CD14-positive monocyte (primary cell): ENCODE results near the gene OAF. TPM values are rescaled to one million over a fixed set of nuclear protein-coding genes. Genes with fewer than 3 reads are reported as not detected.
"Not testable (repeated sequence)": the region's sequence is repeated elsewhere in the genome, so short reads cannot be mapped to it uniquely, and the experiment has no call there.

ENCODE experiments used
- DNase-seq, 3 donors: peaks; one replicate each; pipeline ENCODE4 v3.0.0-alpha.2; 2011 to 2022
- H2AFZ ChIP-seq: 2 replicates; pipeline ENCODE4 v1.6.0; 2012; ENCODE audit warnings: mild to moderate bottlenecking, low read depth, low read length, inconsistent platforms; ENCODE audit not compliant: insufficient read depth, poor library complexity, severe bottlenecking
- H3K27ac ChIP-seq, 2 donors: 1 replicate in 1 of 2; 2 replicates in 1 of 2; pipeline ENCODE4 v1.5.1; 2012 to 2013; ENCODE audit warnings: low read length in 2 of 2, control low read depth in 1 of 2, inconsistent platforms in 1 of 2, low read depth in 1 of 2, mild to moderate bottlenecking in 1 of 2
- H3K27me3 ChIP-seq, 2 donors: one replicate each; pipeline versions ENCODE4 v1.6.0 to v1.6.1; 2011 to 2013; ENCODE audit warnings: low read length in 2 of 2; ENCODE audit not compliant: control insufficient read depth in 2 of 2, insufficient read depth in 2 of 2
- H3K36me3 ChIP-seq, 2 donors: replicated peaks in 1 of 2; 1 replicate in 1 of 2; 2 replicates in 1 of 2; pipeline versions ENCODE4 v1.5.1 to v1.6.1; 2012 to 2013; ENCODE audit warnings: low read length in 2 of 2, control low read depth in 1 of 2, inconsistent platforms in 1 of 2, mild to moderate bottlenecking in 1 of 2; ENCODE audit not compliant: insufficient read depth in 2 of 2, control insufficient read depth in 1 of 2
- H3K4me1 ChIP-seq, 2 donors: 1 replicate in 1 of 2; 2 replicates in 1 of 2; pipeline versions ENCODE4 v1.5.1 to v1.6.1; 2012 to 2013; ENCODE audit warnings: low read length in 2 of 2, control low read depth in 1 of 2, inconsistent platforms in 1 of 2, mild to moderate bottlenecking in 1 of 2, moderate library complexity in 1 of 2; ENCODE audit not compliant: insufficient read depth in 2 of 2, control insufficient read depth in 1 of 2
- H3K4me2 ChIP-seq: replicated peaks from 2 replicates; pipeline ENCODE3; 2012; ENCODE audit warnings: low read length, moderate library complexity, mild to moderate bottlenecking; ENCODE audit not compliant: poor library complexity, severe bottlenecking; ENCODE audit errors: extremely low read depth
- H3K4me3 ChIP-seq, 3 experiments: fragments of 200-600 bp in 1 of 3; sonication (generic) in 1 of 3; replicated peaks in 1 of 3; 1 replicate in 2 of 3; 2 replicates in 1 of 3; pipeline ENCODE4 v1.5.1; 2011 to 2013; ENCODE audit warnings: low read length in 3 of 3, mild to moderate bottlenecking in 3 of 3, control low read depth in 2 of 3, low read depth in 2 of 3, inconsistent platforms in 1 of 3, moderate library complexity in 1 of 3
- H3K79me2 ChIP-seq: 2 replicates; pipeline ENCODE4 v1.6.0; 2012; ENCODE audit warnings: mild to moderate bottlenecking, control low read depth, inconsistent platforms, low read length, moderate library complexity; ENCODE audit not compliant: insufficient read depth
- H3K9ac ChIP-seq: 2 replicates; pipeline ENCODE4 v1.6.0; 2017; ENCODE audit warnings: low read length, mild to moderate bottlenecking; ENCODE audit not compliant: insufficient read depth, poor library complexity, severe bottlenecking
- H3K9me3 ChIP-seq, 2 donors: replicated peaks in 1 of 2; 1 replicate in 1 of 2; 2 replicates in 1 of 2; pipeline versions ENCODE4 v1.5.1 to v1.6.1; 2012 to 2013; ENCODE audit warnings: low read length in 2 of 2, control low read depth in 1 of 2; ENCODE audit not compliant: control insufficient read depth in 1 of 2, insufficient read depth in 1 of 2
- H4K20me1 ChIP-seq: 2 replicates; pipeline ENCODE4 v1.6.0; 2012; ENCODE audit warnings: mild to moderate bottlenecking, low read length, control low read depth, moderate library complexity; ENCODE audit not compliant: insufficient read depth
- H3K27ac Mint-ChIP-seq, 7 donors: one replicate each; pipeline ENCODE4 v1.8.0; 2020; ENCODE audit warnings: mild to moderate bottlenecking in 7 of 7, mixed read lengths in 7 of 7, moderate library complexity in 6 of 7, inconsistent platforms in 2 of 7
- H3K27me3 Mint-ChIP-seq, 3 donors: one replicate each; pipeline ENCODE4 v1.8.0; 2021 to 2022; ENCODE audit warnings: low read depth in 3 of 3, mild to moderate bottlenecking in 3 of 3, mixed read lengths in 3 of 3, moderate library complexity in 3 of 3, inconsistent platforms in 1 of 3
- H3K36me3 Mint-ChIP-seq, 2 donors: one replicate each; pipeline ENCODE4 v1.8.0; 2020; ENCODE audit warnings: mixed read lengths in 2 of 2, inconsistent platforms in 1 of 2, mild to moderate bottlenecking in 1 of 2
- H3K4me1 Mint-ChIP-seq: one replicate; pipeline ENCODE4 v1.8.0; 2020; ENCODE audit warnings: mild to moderate bottlenecking, mixed read lengths
- H3K4me3 Mint-ChIP-seq, 2 donors: one replicate each; pipeline ENCODE4 v1.8.0; 2020; ENCODE audit warnings: mild to moderate bottlenecking in 2 of 2, mixed read lengths in 2 of 2, moderate library complexity in 1 of 2
- H3K9me3 Mint-ChIP-seq, 7 donors: one replicate each; pipeline ENCODE4 v1.8.0; 2020 to 2022; ENCODE audit warnings: mixed read lengths in 7 of 7, mild to moderate bottlenecking in 6 of 7, moderate library complexity in 6 of 7, inconsistent platforms in 2 of 7
- CTCF ChIP-seq: fragments of 200-600 bp; IDR thresholded peaks from one replicate; pipeline ENCODE4 v1.8.0; 2022; ENCODE audit warnings: antibody characterized with exemption, mild to moderate bottlenecking
- WGBS: methylation state at CpG from one replicate; pipeline ENCODE4 v1.1.5; 2013; ENCODE audit warnings: missing lambda C conversion rate; ENCODE audit not compliant: insufficient coverage; 5-methylcytosine and 5-hydroxymethylcytosine counted together
- intact Hi-C, 2 donors: fragments of 100-400 bp; cut with micrococcal nuclease; formaldehyde crosslinking; loops; one replicate each; pipeline versions ENCODE4 v1.15.0 to v1.15.1; 2023
- polyA plus RNA-seq, 3 donors: library from polyadenylated mRNA; depleted of rRNA in 1 of 3; unstranded in 2 of 3; stranded (reverse) in 1 of 3; fragments of 300-500 nt in 2 of 3; fragments of >200 nt in 1 of 3; fragmentation: Illumina TruSeq in 2 of 3; gene quantifications; 1 replicate in 2 of 3; 2 replicates in 1 of 3; pipeline ENCODE4 v1.2.3, GENCODE V29; 2012 to 2021

OAF gene
- polyA plus RNA-seq, 3 donors = 31.5 to 57.2 (median 49.2) TPM

DNA sequence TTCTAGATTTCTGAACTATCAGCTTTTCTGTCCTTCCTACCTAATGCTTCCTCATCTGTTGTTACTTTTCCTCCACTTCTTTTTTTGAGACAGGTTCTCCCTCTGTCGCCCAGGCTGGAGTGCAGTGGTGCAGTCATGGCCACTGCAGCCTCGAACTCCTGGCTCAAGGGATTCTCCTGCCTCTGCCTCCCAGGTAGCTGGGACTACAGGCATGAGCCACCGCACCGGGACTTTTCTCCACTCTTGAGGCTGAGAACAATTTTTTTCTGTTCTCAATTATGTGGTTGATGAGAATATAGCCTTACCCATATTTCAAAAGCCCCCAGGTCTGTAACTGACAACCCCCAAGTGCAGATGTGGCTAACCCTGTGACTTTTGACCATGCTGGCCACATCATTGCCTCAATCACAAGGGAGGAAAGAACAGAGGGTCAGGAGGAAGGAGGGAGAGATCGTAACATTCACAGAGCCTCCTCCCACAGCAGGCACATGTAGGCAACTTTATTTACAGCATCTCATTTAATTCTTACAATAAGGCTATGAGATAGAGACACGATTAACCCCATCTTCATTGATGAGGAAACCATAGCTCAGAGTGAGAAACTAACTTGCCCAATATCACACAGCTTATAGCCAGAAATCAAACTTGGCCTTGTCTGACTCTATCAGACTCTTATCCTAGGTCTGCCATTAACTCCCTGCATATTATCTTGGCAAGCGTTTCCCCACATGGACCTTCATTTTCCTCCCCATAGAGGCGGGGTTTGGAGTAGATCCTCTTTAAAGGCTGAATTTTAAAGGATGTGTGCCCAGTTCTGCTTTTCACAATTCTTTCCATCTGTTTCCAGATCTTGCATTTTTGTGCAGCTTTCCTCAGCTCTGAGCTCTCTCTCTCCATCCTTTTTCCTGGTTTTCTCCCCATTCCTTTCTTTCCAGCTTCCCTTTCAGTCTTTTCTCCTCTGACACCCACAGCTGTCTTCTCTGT lies 38.7 kb downstream of the OAF start:
- intact Hi-C loops = no loop called here
- no peak for TF ChIP-seq CTCF
- Histone ChIP-seq H3K4me2 (no peak overlapping the region), H3K36me3 (no peaks in the 10 kb centered on the region), H2AFZ (no peak overlapping the region), H3K4me1 (no peaks in the 10 kb centered on the region), H4K20me1 (no peaks in the 10 kb centered on the region), H3K9ac (no peak overlapping the region), H3K27ac (no peak overlapping the region), H3K79me2 (no peaks in the 10 kb centered on the region), H3K4me3 (no peak overlapping the region), H3K9me3 (no peaks in the 10 kb centered on the region), H3K27me3 (peaks cover 8 to 51% of the 10 kb centered on the region in 2 donors)
- DNase-seq = no peak
- H3K36me3 Mint-ChIP-seq = no peaks in the 10 kb centered on the region
- H3K27ac Mint-ChIP-seq = no peak overlapping the region
- WGBS = 66% methylated on average over 3 of the region's 8 CpGs
- no peaks in the 10 kb centered on the region for H3K4me1 Mint-ChIP-seq
- H3K27me3 Mint-ChIP-seq = peaks cover 34 to 67% (median 55%) of the 10 kb centered on the region in 3 donors
- H3K9me3 Mint-ChIP-seq = peaks cover 0 to 5% (median 0%) of the 10 kb centered on the region in 7 donors
- peak overlapping the region in 1 of 2 donors; percentile 8 for H3K4me3 Mint-ChIP-seq

DNA sequence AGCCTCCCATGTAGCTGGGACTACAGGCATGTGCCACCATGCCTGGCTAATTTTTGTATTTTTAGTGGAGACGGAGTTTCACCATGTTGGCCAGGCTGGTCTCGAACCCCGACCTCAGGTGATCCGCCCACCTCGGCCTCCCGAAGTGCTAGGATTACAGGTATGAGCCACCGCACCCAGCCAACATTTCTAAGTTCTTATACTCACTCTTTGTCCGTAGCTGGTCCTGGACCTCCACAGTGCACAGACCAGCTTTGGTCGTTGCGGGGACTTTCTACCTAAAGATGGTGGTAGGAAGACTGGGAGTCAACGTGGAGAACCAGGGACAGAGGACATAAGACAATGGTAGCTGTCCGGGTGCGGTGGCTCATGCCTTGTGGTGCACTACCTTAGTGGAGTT lies 42.5 kb downstream of the OAF start:
- H3K4me3 Mint-ChIP-seq, H3K27ac ChIP-seq, H3K9me3 Mint-ChIP-seq, H3K4me2 ChIP-seq, H3K4me3 ChIP-seq, H3K4me1 Mint-ChIP-seq, H3K36me3 ChIP-seq, H3K79me2 ChIP-seq, H3K4me1 ChIP-seq, H3K27ac Mint-ChIP-seq, intact Hi-C loops, H3K36me3 Mint-ChIP-seq, H2AFZ ChIP-seq, DNase-seq, H3K9me3 ChIP-seq, H4K20me1 ChIP-seq, H3K9ac ChIP-seq: not testable (repeated sequence)
- peaks cover 45 to 66% (median 59%) of the 10 kb centered on the region in 3 donors for H3K27me3 Mint-ChIP-seq
- peaks cover 5 to 66% of the 10 kb centered on the region in 2 donors for H3K27me3 ChIP-seq
- 97% methylated on average over 5 of the region's 13 CpGs for WGBS
